Progenitor cell of endocrine pancreas (in vitro differentiated cells): ENCODE measurements around the gene PITPNC1. TPM values are rescaled to one million over a fixed set of nuclear protein-coding genes. Genes with fewer than 3 reads are reported as not detected.

ENCODE experiments used
- DNase-seq: peaks from one replicate; pipeline ENCODE4 v3.0.0; 2021; ENCODE audit warnings: low spot score; ENCODE audit not compliant: unreplicated experiment
- H3K27ac Mint-ChIP-seq: 2 replicates; pipeline ENCODE4 v1.8.0; 2021; ENCODE audit warnings: mild to moderate bottlenecking, moderate library complexity, mixed read lengths
- H3K27me3 Mint-ChIP-seq: 2 replicates; pipeline ENCODE4 v1.8.0; 2021; ENCODE audit warnings: mixed read lengths
- H3K36me3 Mint-ChIP-seq: 2 replicates; pipeline ENCODE4 v1.8.0; 2022; ENCODE audit warnings: mixed read lengths; ENCODE audit not compliant: insufficient read depth
- H3K4me1 Mint-ChIP-seq: 2 replicates; pipeline ENCODE4 v1.8.0; 2021; ENCODE audit warnings: low read depth, mixed read lengths
- H3K4me3 Mint-ChIP-seq: 2 replicates; pipeline ENCODE4 v1.8.0; 2021; ENCODE audit warnings: low read depth, mild to moderate bottlenecking, moderate library complexity, mixed read lengths
- H3K9me3 Mint-ChIP-seq: 2 replicates; pipeline ENCODE4 v1.8.0; 2021; ENCODE audit warnings: low read depth, mixed read lengths
- CTCF ChIP-seq: fragments of 200-600 bp; sonication (generic); IDR thresholded peaks from one replicate; pipeline ENCODE4 v1.5.0; 2021; ENCODE audit warnings: antibody characterized with exemption, mild to moderate bottlenecking; ENCODE audit not compliant: unreplicated experiment
- microRNA-seq: library from miRNA; unstranded; fragments of <30 nt; microRNA quantifications from one replicate; pipeline ENCODE4 v1.1.0, GENCODE V29; 2020; ENCODE audit warnings: borderline number of aligned reads; ENCODE audit not compliant: unreplicated experiment
- total RNA-seq: library from RNA; stranded (reverse); gene quantifications from 2 replicates; pipeline ENCODE4 v1.2.1, GENCODE V29; 2021

The PITPNC1 gene
- total RNA-seq, 1 donor from 2014 or later, result 53.2 TPM

- no peak for TF ChIP-seq CTCF
- DNase-seq, result no peak
- H3K36me3 Mint-ChIP-seq, result peaks cover 50% of the 10 kb centered on the region
- H3K4me1 Mint-ChIP-seq, result no peaks in the 10 kb centered on the region
- no peaks in the 10 kb centered on the region for H3K27me3 Mint-ChIP-seq
- H3K27ac Mint-ChIP-seq, result no peak overlapping the region
- H3K9me3 Mint-ChIP-seq, result peaks cover 4% of the 10 kb centered on the region
- no peak overlapping the region for H3K4me3 Mint-ChIP-seq
These were observed 352.8 kb downstream of the PITPNC1 start for GRCh38 chr17:67729903-67730302.

GRCh38 chr17:67730731-67731130 lies 353.6 kb downstream of the PITPNC1 start:
- TF ChIP-seq CTCF, result no peak
- Mint-ChIP-seq H3K9me3 (peaks cover 4% of the 10 kb centered on the region), H3K4me3 (no peak overlapping the region), H3K27me3 (no peaks in the 10 kb centered on the region), H3K27ac (no peak overlapping the region), H3K36me3 (peaks cover 49% of the 10 kb centered on the region), H3K4me1 (no peaks in the 10 kb centered on the region)
- DNase-seq, result no peak

GRCh38 chr17:67733449-67733848 lies 356.4 kb downstream of the PITPNC1 start:
- no peak overlapping the region for H3K27ac Mint-ChIP-seq
- peaks cover 54% of the 10 kb centered on the region for H3K36me3 Mint-ChIP-seq
- H3K4me3 Mint-ChIP-seq, result no peak overlapping the region
- H3K4me1 Mint-ChIP-seq, result no peaks in the 10 kb centered on the region
- no peak for TF ChIP-seq CTCF
- DNase-seq, result no peak
- H3K9me3 Mint-ChIP-seq, result peaks cover 4% of the 10 kb centered on the region
- no peaks in the 10 kb centered on the region for H3K27me3 Mint-ChIP-seq

GRCh38 chr17:67737145-67737544 lies 360.1 kb downstream of the PITPNC1 start:
- Mint-ChIP-seq H3K9me3 (no peaks in the 10 kb centered on the region), H3K4me3 (no peak overlapping the region), H3K36me3 (peaks cover 23% of the 10 kb centered on the region), H3K27ac (no peak overlapping the region), H3K4me1 (no peaks in the 10 kb centered on the region), H3K27me3 (no peaks in the 10 kb centered on the region)
- no peak for TF ChIP-seq CTCF
- no peak for DNase-seq

GRCh38 chr17:67742025-67742424 lies 364.9 kb downstream of the PITPNC1 start:
- H3K27me3 Mint-ChIP-seq, result no peaks in the 10 kb centered on the region
- H3K4me1 Mint-ChIP-seq, result no peaks in the 10 kb centered on the region
- TF ChIP-seq CTCF, result no peak
- no peaks in the 10 kb centered on the region for H3K9me3 Mint-ChIP-seq
- DNase-seq, result no peak
- H3K4me3 Mint-ChIP-seq, result no peak overlapping the region
- peaks cover 20% of the 10 kb centered on the region for H3K36me3 Mint-ChIP-seq
- no peak overlapping the region for H3K27ac Mint-ChIP-seq

Small RNA genes within 50 kb of the gene (microRNA-seq; reads per million reads assigned to microRNA genes)
- gene MIR548AA2 (not detected), gene MIR548D2 (not detected)

Other genes with a start within 250 kb of the PITPNC1 start
- 70.9 and 71.0 TPM in 2 replicates for gene HELZ, start 132.1 kb upstream of the PITPNC1 start, total RNA-seq
- gene PSMD12, start 10.7 kb upstream of the PITPNC1 start, total RNA-seq, result 47.8 and 48.6 TPM in 2 replicates